Gastrocnemius medialis (tissue), 4 donors: ENCODE measurements around the gene PLSCR3. TPM values are rescaled to one million over a fixed set of nuclear protein-coding genes. Genes with fewer than 3 reads are reported as not detected.
"Not testable (repeated sequence)": the region's sequence is repeated elsewhere in the genome, so short reads cannot be mapped to it uniquely, and the experiment has no call there.

Experiments
- ATAC-seq, 2 donors: fragments of 150-250 bp; one replicate each; pipeline ENCODE4 v1.9.1; 2016
- DNase-seq, 2 donors: peaks; one replicate each; pipeline ENCODE4 v3.0.0-alpha.2; 2019
- H3K27ac ChIP-seq, 4 donors: fragments of 200-600 bp; sonication (generic); 1 replicate in 1 of 4; 2 replicates in 3 of 4; pipeline ENCODE4 v1.5.1; 2016 to 2018; ENCODE audit warnings: mild to moderate bottlenecking in 2 of 4, moderate library complexity in 1 of 4
- H3K27me3 ChIP-seq, 3 donors: fragments of 200-600 bp; sonication (generic) in 2 of 3; 1 replicate in 1 of 3; 2 replicates in 2 of 3; pipeline versions ENCODE4 v1.5.1 to v1.6.0; 2016 to 2019; ENCODE audit warnings: mild to moderate bottlenecking in 1 of 3, moderate library complexity in 1 of 3
- H3K36me3 ChIP-seq, 2 donors: fragments of 200-600 bp; sonication (generic) in 1 of 2; one replicate each; pipeline ENCODE4 v1.5.1; 2017 to 2018
- H3K4me1 ChIP-seq, 2 donors: fragments of 200-600 bp; sonication (generic) in 1 of 2; one replicate each; pipeline ENCODE4 v1.5.1; 2016 to 2017; ENCODE audit warnings: mild to moderate bottlenecking in 2 of 2
- H3K4me3 ChIP-seq, 4 donors: fragments of 200-600 bp; sonication (generic) in 3 of 4; 1 replicate in 1 of 4; 2 replicates in 3 of 4; pipeline ENCODE4 v1.5.1; 2016 to 2019; ENCODE audit warnings: mild to moderate bottlenecking in 2 of 4
- H3K9me3 ChIP-seq, 3 donors: fragments of 200-600 bp; sonication (generic) in 2 of 3; 1 replicate in 1 of 3; 2 replicates in 2 of 3; pipeline ENCODE4 v1.5.1; 2016 to 2019
- CTCF ChIP-seq, 5 experiments: fragments of 450-650 bp in 3 of 5; fragments of 200-600 bp in 2 of 5; sonication (generic) in 2 of 5; IDR thresholded peaks in 4 of 5; conservative IDR thresholded peaks in 1 of 5; 1 replicate in 4 of 5; 2 replicates in 1 of 5; pipeline ENCODE4 v1.5.1; 2016 to 2019; ENCODE audit warnings: antibody characterized with exemption in 5 of 5, mild to moderate bottlenecking in 3 of 5, moderate library complexity in 3 of 5
- POLR2A ChIP-seq, 2 donors: fragments of 450-650 bp; IDR thresholded peaks; one replicate each; pipeline ENCODE4 v1.6.1; 2017; ENCODE audit warnings: antibody characterized with exemption in 2 of 2, mild to moderate bottlenecking in 2 of 2, moderate library complexity in 2 of 2
- in situ Hi-C, 4 donors: fragments of 200-750 bp; cut with MboI; loops; one replicate each; pipeline versions ENCODE4 v1.15.0 to v1.8.0; 2017; ENCODE audit warnings: low sequenced_read_pairs in 4 of 4
- intact Hi-C: fragments of 100-400 bp; cut with DNase I; formaldehyde crosslinking; loops from one replicate; pipeline ENCODE4 v1.15.1; 2023; ENCODE audit warnings: low total_unique reads
- total RNA-seq, 4 donors: library from RNA; depleted of rRNA; stranded (reverse); fragments of >200 nt; gene quantifications; one replicate each; pipeline versions ENCODE4 v1.1.0 to v1.2.3, GENCODE V29; 2016

Gene PLSCR3
- total RNA-seq, 4 donors from 2014 or later = 8.9 to 20.3 (median 14.4) TPM

GRCh38 chr17:7380321-7380720 is 14.0 kb downstream of the PLSCR3 start:
- Histone ChIP-seq H3K27ac (peak overlapping the region in 3 of 4 donors; percentile 18 to 42 (median 23)), H3K4me3 (peak overlapping the region; percentile 46 to 57 (median 54)), H3K9me3 (no peaks in the 10 kb centered on the region), H3K36me3 (no peaks in the 10 kb centered on the region), H3K27me3 (peaks cover 17 to 29% (median 24%) of the 10 kb centered on the region in 3 donors), H3K4me1 (peaks cover 18 to 25% of the 10 kb centered on the region in 2 donors)
- ATAC-seq = peak in 1 of 2 donors; percentile 57
- in situ Hi-C loops (no loop called here), intact Hi-C loops (no loop called here)
- TF ChIP-seq POLR2A (IDR thresholded peaks at IDR 0.05) = no peak
- no peak for TF ChIP-seq CTCF (IDR thresholded peaks at IDR 0.05 in 4 of 5, conservative IDR thresholded peaks at IDR 0.05 in 1 of 5)
- DNase-seq = no peak

GRCh38 chr17:7379134-7379533 is 15.2 kb downstream of the PLSCR3 start:
- H3K4me1 ChIP-seq = peaks cover 17 to 22% of the 10 kb centered on the region in 2 donors
- no peak for TF ChIP-seq POLR2A (IDR thresholded peaks at IDR 0.05)
- no peak for TF ChIP-seq CTCF (IDR thresholded peaks at IDR 0.05 in 4 of 5, conservative IDR thresholded peaks at IDR 0.05 in 1 of 5)
- H3K27ac ChIP-seq = no peak overlapping the region
- H3K27me3 ChIP-seq = peaks cover 17 to 25% (median 23%) of the 10 kb centered on the region in 3 donors
- no peak overlapping the region for H3K4me3 ChIP-seq
- no peak for DNase-seq
- H3K9me3 ChIP-seq = no peaks in the 10 kb centered on the region
- no peak for ATAC-seq
- intact Hi-C loops = no loop called here
- H3K36me3 ChIP-seq = no peaks in the 10 kb centered on the region
- in situ Hi-C loops = no loop called here

GRCh38 chr17:7374353-7374752 is 20.0 kb downstream of the PLSCR3 start:
- Histone ChIP-seq H3K4me3 (no peak overlapping the region), H3K27me3 (no peaks in the 10 kb centered on the region), H3K36me3 (no peaks in the 10 kb centered on the region), H3K27ac (no peak overlapping the region), H3K4me1 (no peaks in the 10 kb centered on the region), H3K9me3 (no peaks in the 10 kb centered on the region)
- ATAC-seq = no peak
- TF ChIP-seq POLR2A (IDR thresholded peaks at IDR 0.05) (no peak), CTCF (IDR thresholded peaks at IDR 0.05 in 4 of 5, conservative IDR thresholded peaks at IDR 0.05 in 1 of 5) (no peak)
- in situ Hi-C loops = loop anchor here in 2 of 4 donors (25.0 kb wide), 2 partner anchors 138 to 163 kb away; partner anchors contain the start of gene TNFSF12 (in 1 of the 2)
- intact Hi-C loops = no loop called here
- DNase-seq = no peak

- in situ Hi-C loops (loop anchor here in 2 of 4 donors (25.0 kb wide), 2 partner anchors 141 to 166 kb away; partner anchors contain the start of gene TNFSF12 (in 1 of the 2)), intact Hi-C loops (no loop called here)
- Histone ChIP-seq H3K4me3 (no peak overlapping the region), H3K27me3 (no peaks in the 10 kb centered on the region), H3K27ac (no peak overlapping the region), H3K9me3 (no peaks in the 10 kb centered on the region), H3K36me3 (no peaks in the 10 kb centered on the region), H3K4me1 (no peaks in the 10 kb centered on the region)
- no peak for DNase-seq
- ATAC-seq = no peak
- no peak for TF ChIP-seq POLR2A (IDR thresholded peaks at IDR 0.05)
- no peak for TF ChIP-seq CTCF (IDR thresholded peaks at IDR 0.05 in 4 of 5, conservative IDR thresholded peaks at IDR 0.05 in 1 of 5)
These were observed 23.5 kb downstream of the PLSCR3 start for GRCh38 chr17:7370853-7371252.

- in situ Hi-C loops (loop anchor here in 2 of 4 donors (25.0 kb wide), 2 partner anchors 142 to 167 kb away; partner anchors contain the start of gene TNFSF12 (in 1 of the 2)), intact Hi-C loops (no loop called here)
- Histone ChIP-seq H3K27ac (no peak overlapping the region), H3K4me1 (no peaks in the 10 kb centered on the region), H3K4me3 (no peak overlapping the region), H3K27me3 (no peaks in the 10 kb centered on the region), H3K36me3 (no peaks in the 10 kb centered on the region), H3K9me3 (no peaks in the 10 kb centered on the region)
- DNase-seq (no peak), ATAC-seq (no peak)
- no peak for TF ChIP-seq POLR2A (IDR thresholded peaks at IDR 0.05)
- no peak for TF ChIP-seq CTCF (IDR thresholded peaks at IDR 0.05 in 4 of 5, conservative IDR thresholded peaks at IDR 0.05 in 1 of 5)
These were observed 24.5 kb downstream of the PLSCR3 start for GRCh38 chr17:7369825-7370224.

GRCh38 chr17:7368599-7368994 is 25.7 kb downstream of the PLSCR3 start:
- H3K9me3 ChIP-seq, H3K4me1 ChIP-seq, DNase-seq, intact Hi-C loops, H3K27me3 ChIP-seq, H3K4me3 ChIP-seq, H3K27ac ChIP-seq, H3K36me3 ChIP-seq, ATAC-seq: not testable (repeated sequence)
- in situ Hi-C loops = loop anchor here in 2 of 4 donors (25.0 kb wide), 2 partner anchors 144 to 169 kb away; partner anchors contain the start of gene TNFSF12 (in 1 of the 2)
